Measurements from ENCODE around the gene KRTAP10-9. TPM values are rescaled to one million over a fixed set of nuclear protein-coding genes. Genes with fewer than 3 reads are reported as not detected.
"Not testable (repeated sequence)": the region's sequence is repeated elsewhere in the genome, so short reads cannot be mapped to it uniquely, and the experiment has no call there.

KRTAP10-9 gene
- total RNA-seq, 2 donors from 2014 or later: not detected

GRCh38 chr21:44637018-44637850 lies 10.3 kb downstream of the KRTAP10-9 start, which contains the start of gene KRTAP10-10:
Gene KRTAP10-10, plus strand, starts transcription at chr21:44637356. Its CDS starts 62 bp downstream, at chr21:44637418.
- Mint-ChIP-seq H3K27ac (no peak within 1 kb of the TSS), H3K4me1 (peaks cover 5% of the 10 kb centered on the region), H3K9me3 (peaks cover 9% of the 10 kb centered on the region), H3K4me3 (no peak within 1 kb of the TSS), H3K27me3 (peaks cover 10% of the 10 kb centered on the region), H3K36me3 (ENCODE audit: low read depth) (no peaks in the 10 kb centered on the region)
- no peak for ATAC-seq (replicated peaks)

- H3K9me3 Mint-ChIP-seq; H3K27ac Mint-ChIP-seq; ATAC-seq (replicated peaks); H3K4me1 Mint-ChIP-seq; H3K4me3 Mint-ChIP-seq; H3K27me3 Mint-ChIP-seq; H3K36me3 Mint-ChIP-seq (ENCODE audit: low read depth): not testable (repeated sequence)
These were observed 11.0 kb downstream of the KRTAP10-9 start for GRCh38 chr21:44637851-44638348.

- not testable (repeated sequence) for H3K4me3 Mint-ChIP-seq; H3K27me3 Mint-ChIP-seq; H3K36me3 Mint-ChIP-seq (ENCODE audit: low read depth); H3K27ac Mint-ChIP-seq; H3K4me1 Mint-ChIP-seq; ATAC-seq (replicated peaks)
- peaks cover 13% of the 10 kb centered on the region for H3K9me3 Mint-ChIP-seq
These were observed 11.8 kb downstream of the KRTAP10-9 start for GRCh38 chr21:44638506-44639330.

- no peak for ATAC-seq (replicated peaks)
- Mint-ChIP-seq H3K4me1 (peaks cover 5% of the 10 kb centered on the region), H3K27me3 (peaks cover 10% of the 10 kb centered on the region), H3K36me3 (ENCODE audit: low read depth) (no peaks in the 10 kb centered on the region), H3K9me3 (peaks cover 17% of the 10 kb centered on the region), H3K4me3 (no peak overlapping the region), H3K27ac (no peak overlapping the region)
These were observed 12.4 kb downstream of the KRTAP10-9 start for GRCh38 chr21:44639331-44639655.

GRCh38 chr21:44640761-44641160 lies 13.9 kb downstream of the KRTAP10-9 start:
- Mint-ChIP-seq H3K36me3 (ENCODE audit: low read depth) (no peaks in the 10 kb centered on the region), H3K9me3 (peaks cover 25% of the 10 kb centered on the region), H3K27ac (no peak overlapping the region), H3K27me3 (peaks cover 10% of the 10 kb centered on the region), H3K4me3 (no peak overlapping the region), H3K4me1 (peaks cover 5% of the 10 kb centered on the region)
- ATAC-seq (replicated peaks): no peak

- no peaks in the 10 kb centered on the region for H3K4me1 Mint-ChIP-seq
- no peaks in the 10 kb centered on the region for H3K36me3 Mint-ChIP-seq (ENCODE audit: low read depth)
- peaks cover 10% of the 10 kb centered on the region for H3K27me3 Mint-ChIP-seq
- no peak for ATAC-seq (replicated peaks)
- H3K4me3 Mint-ChIP-seq: no peak overlapping the region
- no peak overlapping the region for H3K27ac Mint-ChIP-seq
- H3K9me3 Mint-ChIP-seq: peaks cover 25% of the 10 kb centered on the region
These were observed 16.9 kb downstream of the KRTAP10-9 start for GRCh38 chr21:44643741-44644310.

- no peak overlapping the region for H3K27ac Mint-ChIP-seq
- H3K4me1 Mint-ChIP-seq: no peaks in the 10 kb centered on the region
- peaks cover 8% of the 10 kb centered on the region for H3K27me3 Mint-ChIP-seq
- no peaks in the 10 kb centered on the region for H3K36me3 Mint-ChIP-seq (ENCODE audit: low read depth)
- no peak for ATAC-seq (replicated peaks)
- peaks cover 25% of the 10 kb centered on the region for H3K9me3 Mint-ChIP-seq
- no peak overlapping the region for H3K4me3 Mint-ChIP-seq
These were observed 18.0 kb downstream of the KRTAP10-9 start for GRCh38 chr21:44644878-44645277.

GRCh38 chr21:44646366-44647221 lies 19.7 kb downstream of the KRTAP10-9 start, which contains the start of gene KRTAP10-11:
Gene KRTAP10-11, plus strand, starts transcription at chr21:44646414. Its CDS starts 45 bp downstream, at chr21:44646459.
- H3K9me3 Mint-ChIP-seq: peaks cover 20% of the 10 kb centered on the region
- not testable (repeated sequence) for H3K36me3 Mint-ChIP-seq (ENCODE audit: low read depth); H3K4me3 Mint-ChIP-seq; ATAC-seq (replicated peaks); H3K27me3 Mint-ChIP-seq; H3K27ac Mint-ChIP-seq; H3K4me1 Mint-ChIP-seq

GRCh38 chr21:44647222-44647552 lies 20.3 kb downstream of the KRTAP10-9 start:
- no peak for ATAC-seq (replicated peaks)

GRCh38 chr21:44648557-44649311 lies 21.8 kb downstream of the KRTAP10-9 start:
- Mint-ChIP-seq H3K27me3 (no peaks in the 10 kb centered on the region), H3K4me3 (no peak overlapping the region), H3K36me3 (ENCODE audit: low read depth) (no peaks in the 10 kb centered on the region), H3K9me3 (peaks cover 12% of the 10 kb centered on the region), H3K4me1 (no peaks in the 10 kb centered on the region), H3K27ac (no peak overlapping the region)
- ATAC-seq (replicated peaks): no peak

More at GRCh38 chr21:44647222-44647552, 20.3 kb downstream of the KRTAP10-9 start:
- Mint-ChIP-seq H3K27me3 (no peaks in the 10 kb centered on the region), H3K9me3 (peaks cover 18% of the 10 kb centered on the region), H3K4me3 (no peak overlapping the region), H3K36me3 (ENCODE audit: low read depth) (no peaks in the 10 kb centered on the region), H3K4me1 (no peaks in the 10 kb centered on the region), H3K27ac (no peak overlapping the region)

- ATAC-seq (replicated peaks): no peak
- no peaks in the 10 kb centered on the region for H3K36me3 Mint-ChIP-seq (ENCODE audit: low read depth)
- no peak overlapping the region for H3K4me3 Mint-ChIP-seq
- no peaks in the 10 kb centered on the region for H3K27me3 Mint-ChIP-seq
- H3K4me1 Mint-ChIP-seq: peaks cover 4% of the 10 kb centered on the region
- H3K9me3 Mint-ChIP-seq: peaks cover 5% of the 10 kb centered on the region
- H3K27ac Mint-ChIP-seq: no peak overlapping the region
These were observed 22.7 kb downstream of the KRTAP10-9 start for GRCh38 chr21:44649521-44650100.

GRCh38 chr21:44650265-44650972 lies 23.5 kb downstream of the KRTAP10-9 start:
- H3K36me3 Mint-ChIP-seq (ENCODE audit: low read depth): no peaks in the 10 kb centered on the region
- no peak overlapping the region for H3K27ac Mint-ChIP-seq
- H3K9me3 Mint-ChIP-seq: no peaks in the 10 kb centered on the region
- H3K4me1 Mint-ChIP-seq: peaks cover 4% of the 10 kb centered on the region
- H3K27me3 Mint-ChIP-seq: no peaks in the 10 kb centered on the region
- no peak overlapping the region for H3K4me3 Mint-ChIP-seq
- no peak for ATAC-seq (replicated peaks)
